Measurements from ENCODE around the gene RARG.

RARG gene

DNA sequence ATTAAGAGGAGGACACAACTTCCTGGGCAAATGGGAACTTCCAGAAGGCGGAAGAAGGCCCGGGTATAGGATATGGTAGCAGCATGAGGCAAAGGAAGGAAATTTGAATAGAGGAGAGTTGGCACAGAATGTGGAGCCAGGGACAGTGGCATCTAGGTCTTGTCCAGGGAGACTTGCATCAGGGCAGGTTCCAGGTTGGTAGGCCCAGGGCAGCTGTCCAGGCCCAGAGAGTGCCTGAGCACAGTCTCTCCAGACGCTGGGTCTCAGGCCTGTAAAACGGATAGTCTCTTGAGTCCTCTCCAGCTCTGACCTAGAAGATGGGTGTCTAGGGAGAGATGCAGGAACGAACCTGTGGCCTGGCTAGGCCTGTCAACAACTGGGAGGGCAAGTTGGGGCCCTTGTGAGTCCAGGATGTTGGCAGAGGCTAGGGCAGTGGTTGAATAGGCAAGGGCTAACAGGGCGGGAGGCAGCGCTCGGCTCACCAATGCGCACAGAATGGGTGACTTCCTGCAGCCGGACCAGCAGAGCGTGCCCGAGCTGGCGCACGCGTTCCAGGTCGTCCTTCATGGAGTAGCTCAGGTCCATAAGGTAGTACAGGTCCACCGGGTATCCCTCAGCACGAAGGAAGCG lies 34.9 kb downstream of the RARG start:
- DNase-seq (ENCODE audit: extremely low read depth, low read depth): no peak
- TF ChIP-seq, protein P1, sequence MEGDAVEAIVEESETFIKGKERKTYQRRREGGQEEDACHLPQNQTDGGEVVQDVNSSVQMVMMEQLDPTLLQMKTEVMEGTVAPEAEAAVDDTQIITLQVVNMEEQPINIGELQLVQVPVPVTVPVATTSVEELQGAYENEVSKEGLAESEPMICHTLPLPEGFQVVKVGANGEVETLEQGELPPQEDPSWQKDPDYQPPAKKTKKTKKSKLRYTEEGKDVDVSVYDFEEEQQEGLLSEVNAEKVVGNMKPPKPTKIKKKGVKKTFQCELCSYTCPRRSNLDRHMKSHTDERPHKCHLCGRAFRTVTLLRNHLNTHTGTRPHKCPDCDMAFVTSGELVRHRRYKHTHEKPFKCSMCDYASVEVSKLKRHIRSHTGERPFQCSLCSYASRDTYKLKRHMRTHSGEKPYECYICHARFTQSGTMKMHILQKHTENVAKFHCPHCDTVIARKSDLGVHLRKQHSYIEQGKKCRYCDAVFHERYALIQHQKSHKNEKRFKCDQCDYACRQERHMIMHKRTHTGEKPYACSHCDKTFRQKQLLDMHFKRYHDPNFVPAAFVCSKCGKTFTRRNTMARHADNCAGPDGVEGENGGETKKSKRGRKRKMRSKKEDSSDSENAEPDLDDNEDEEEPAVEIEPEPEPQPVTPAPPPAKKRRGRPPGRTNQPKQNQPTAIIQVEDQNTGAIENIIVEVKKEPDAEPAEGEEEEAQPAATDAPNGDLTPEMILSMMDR (IDR thresholded peaks at IDR 0.05; ENCODE audit: low read depth, low read length, missing control alignments): no peak
- no peak overlapping the region for H3K4me3 ChIP-seq (replicated peaks; ENCODE audit: low read depth, low read length)

DNA sequence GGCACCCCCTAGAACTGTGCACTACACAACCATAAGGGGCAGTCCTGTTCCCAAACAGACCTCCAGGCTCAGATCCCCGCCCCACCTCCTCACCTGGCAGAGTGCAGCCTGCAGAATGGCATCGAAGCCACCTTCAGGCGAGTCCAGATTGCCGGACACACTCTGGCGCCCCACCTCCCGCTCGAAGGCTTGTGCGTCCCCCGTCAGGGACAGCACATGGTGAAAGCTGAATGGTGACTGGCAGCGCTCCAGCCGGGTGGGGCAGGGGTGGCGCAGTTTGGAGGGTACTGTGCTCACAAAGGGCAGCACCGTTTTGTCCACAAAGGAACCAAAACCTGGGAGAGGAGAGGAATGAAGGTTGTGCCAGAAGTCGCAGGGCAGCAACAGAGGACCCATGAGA lies 35.5 kb downstream of the RARG start:
- TF ChIP-seq, protein P1 (IDR thresholded peaks at IDR 0.05; ENCODE audit: low read depth, low read length, missing control alignments): no peak
- DNase-seq (ENCODE audit: extremely low read depth, low read depth): no peak
- H3K4me3 ChIP-seq (replicated peaks; ENCODE audit: low read depth, low read length): no peak overlapping the region

DNA sequence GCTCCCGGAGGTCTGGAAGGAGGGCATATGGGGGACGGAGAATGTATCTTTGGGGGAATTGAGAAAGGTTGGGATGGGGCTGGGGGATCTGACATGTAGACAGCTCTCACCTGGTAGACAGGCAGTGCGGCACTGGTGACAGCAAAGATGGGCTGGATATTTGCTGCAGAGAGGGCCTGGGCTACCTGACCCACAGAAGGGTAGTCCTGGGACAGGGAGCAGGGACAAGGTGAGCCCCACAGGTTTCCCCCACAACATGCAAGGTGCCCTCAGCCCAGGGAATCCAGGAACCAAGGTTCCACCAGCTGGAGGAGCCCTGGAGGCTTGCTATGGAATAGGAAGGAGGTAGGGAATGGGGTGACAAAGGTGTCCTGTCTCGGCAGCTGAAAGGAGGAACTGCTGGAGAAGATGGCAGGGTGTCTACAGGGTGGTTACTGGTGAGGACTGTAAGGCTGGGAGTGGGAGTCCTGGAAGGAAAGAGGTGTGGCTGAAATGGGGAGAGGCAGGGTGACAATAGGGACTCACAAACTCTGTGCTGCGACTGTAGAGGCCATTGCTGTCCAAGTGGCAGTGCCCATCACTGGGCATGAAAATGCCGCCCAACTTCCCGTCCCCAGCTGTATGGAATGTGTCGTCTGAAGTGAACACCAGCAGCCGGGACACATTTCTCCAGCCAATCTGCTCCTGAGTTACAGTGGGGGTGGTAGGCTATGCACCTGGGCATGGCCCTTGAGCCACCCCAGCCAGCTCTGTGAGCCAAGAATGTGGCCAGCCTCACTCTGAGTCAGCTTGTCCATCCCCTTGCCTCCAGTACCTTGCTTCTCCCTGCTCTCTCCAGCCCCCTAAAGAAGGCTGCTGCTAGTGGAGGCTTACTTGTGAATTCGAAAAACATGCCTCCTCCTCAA lies 36.2 kb downstream of the RARG start:
- no peak for DNase-seq (ENCODE audit: extremely low read depth, low read depth)
- H3K4me3 ChIP-seq (replicated peaks; ENCODE audit: low read depth, low read length): no peak overlapping the region
- TF ChIP-seq, protein P1 (IDR thresholded peaks at IDR 0.05; ENCODE audit: low read depth, low read length, missing control alignments): no peak

GRCh38 chr12:53194973-53195372 lies 37.0 kb downstream of the RARG start:
- TF ChIP-seq, protein P1 (IDR thresholded peaks at IDR 0.05; ENCODE audit: low read depth, low read length, missing control alignments): no peak
- no peak for DNase-seq (ENCODE audit: extremely low read depth, low read depth)
- no peak overlapping the region for H3K4me3 ChIP-seq (replicated peaks; ENCODE audit: low read depth, low read length)

GRCh38 chr12:53193985-53194716 lies 37.9 kb downstream of the RARG start:
- TF ChIP-seq, protein P1 (IDR thresholded peaks at IDR 0.05; ENCODE audit: low read depth, low read length, missing control alignments): no peak
- DNase-seq (ENCODE audit: extremely low read depth, low read depth): no peak
- no peak overlapping the region for H3K4me3 ChIP-seq (replicated peaks; ENCODE audit: low read depth, low read length)

GRCh38 chr12:53193040-53193439 lies 39.0 kb downstream of the RARG start:
- no peak overlapping the region for H3K4me3 ChIP-seq (replicated peaks; ENCODE audit: low read depth, low read length)
- TF ChIP-seq, protein P1 (IDR thresholded peaks at IDR 0.05; ENCODE audit: low read depth, low read length, missing control alignments): no peak
- DNase-seq (ENCODE audit: extremely low read depth, low read depth): no peak

Measured in HFF-Myc (cell line).